ENCODE results near the gene CIP2A. TPM values are rescaled to one million over a fixed set of nuclear protein-coding genes. Genes with fewer than 3 reads are reported as not detected.

The CIP2A gene
- total and polyA plus RNA-seq, 2 of the 4 experiments (the other 2 are of a cell fraction): 8.5 to 27.8 TPM

- H3K4me1 ChIP-seq (ENCODE audit: control insufficient read depth, insufficient read depth, low read length): peaks cover 4% of the 10 kb centered on the region; the same call in 1 of the 2 replicates
- no peaks in the 10 kb centered on the region for H3K9me1 ChIP-seq (ENCODE audit: insufficient read depth, low read length)
- H2BK5ac ChIP-seq (ENCODE audit: low read depth, low read length, poor library complexity, severe bottlenecking): no peak overlapping the region
- ATAC-seq (ENCODE audit: low read depth) (peak; percentile 59; the same call in 1 of the 2 replicates), DNase-seq (peak; percentile 56)
- no peak for TF ChIP-seq ELK1 (IDR thresholded peaks at IDR 0.05; ENCODE audit: borderline replicate concordance, low read depth, low read length)
- TF ChIP-seq MAFK (IDR thresholded peaks at IDR 0.05; ENCODE audit: low read depth, low read length): no peak
- TF ChIP-seq SMC3 (IDR thresholded peaks at IDR 0.05; ENCODE audit: low read depth, low read length): peak; percentile 53; the same call in 1 of the 2 replicates
- peak; percentile 60 for TF ChIP-seq CTCF (conservative IDR thresholded peaks at IDR 0.05; ENCODE audit: low read depth, low read length)
- TF ChIP-seq RAD21 (IDR thresholded peaks at IDR 0.05; ENCODE audit: low read length): peak; percentile 53
- in situ Hi-C loops (cut with MboI; ENCODE audit: low sequenced_read_pairs): loop anchor here (5.0 to 10.0 kb wide), 2 partner anchors 60 to 1318 kb away; no protein-coding TSS in a partner anchor
- no peak overlapping the region for H2BK20ac ChIP-seq (ENCODE audit: low read depth, low read length)
- no peaks in the 10 kb centered on the region; the same call in 1 of the 2 replicates for H3K36me3 ChIP-seq (ENCODE audit: control insufficient read depth, insufficient read depth, low read length)
- no peaks in the 10 kb centered on the region for H3K9me3 ChIP-seq (ENCODE audit: control insufficient read depth, insufficient read depth, low read length)
- no peak overlapping the region for H2AFZ ChIP-seq (replicated peaks; ENCODE audit: low read length, poor library complexity)
- no peak overlapping the region for H2BK15ac ChIP-seq (ENCODE audit: low read depth, low read length)
- POLR2A ChIA-PET (ENCODE audit: unreplicated experiment): no interaction called here
- no peak overlapping the region for H3K56ac ChIP-seq (ENCODE audit: extremely low read depth, insufficient read depth, low read length)
- no peak overlapping the region for H3K23ac ChIP-seq (ENCODE audit: low read depth, low read length)
- no TSS peak for BruUV-seq (replicated peaks)
- H4K5ac ChIP-seq (ENCODE audit: low read depth, low read length): no peak overlapping the region
- no peaks in the 10 kb centered on the region for H3K27me3 ChIP-seq (ENCODE audit: control insufficient read depth, insufficient read depth, low read length)
- H2AK5ac ChIP-seq (ENCODE audit: low read depth, low read length): no peak overlapping the region
- intact Hi-C loops (cut with micrococcal nuclease): loop anchor here (1.0 to 10.0 kb wide), 5 partner anchors 63 to 1315 kb away; no protein-coding TSS in a partner anchor
- no peaks in the 10 kb centered on the region; a peak in 1 of 4 replicates for H3K79me1 ChIP-seq (ENCODE audit: low read depth in 1 of 2, low read length in 2 of 2)
- H3K4me2 ChIP-seq (ENCODE audit: low read depth, low read length): no peak overlapping the region
- H3K4me3 ChIP-seq (ENCODE audit: insufficient read depth, low read depth, low read length): no peak overlapping the region
- H4K20me1 ChIP-seq (ENCODE audit: insufficient read depth, low read length): no peaks in the 10 kb centered on the region
- no peak overlapping the region for H3K4ac ChIP-seq (ENCODE audit: low read depth, low read length)
- no peak overlapping the region for H4K8ac ChIP-seq (ENCODE audit: low read depth in 2 of 2, low read length in 2 of 2)
- WGBS, 2 experiments (ENCODE audit: extremely low coverage in 2 of 2, insufficient read length in 1 of 2): no CpG with 5 or more reads among the region's 4 CpGs
- H3K27ac ChIP-seq (ENCODE audit: insufficient read depth, low read length): no peak overlapping the region
- no peak overlapping the region for H2AK9ac ChIP-seq (replicated peaks; ENCODE audit: low read depth, low read length, poor library complexity)
- dilution Hi-C loops (cut with HindIII; ENCODE audit: low sequenced_read_pairs, unreplicated experiment): no loop called here
- H3K9ac ChIP-seq (ENCODE audit: low read depth, low read length): no peak overlapping the region
- H3K14ac ChIP-seq (replicated peaks; ENCODE audit: low read depth, low read length): no peak overlapping the region
- no peak overlapping the region for H3K18ac ChIP-seq (ENCODE audit: low read depth, low read length)
- no peak overlapping the region for H2BK120ac ChIP-seq (ENCODE audit: low read depth, low read length)
- no peak overlapping the region for H4K91ac ChIP-seq (ENCODE audit: insufficient read depth, low read depth, low read length)
- CTCF ChIA-PET: interaction anchor here (0.9 to 1.8 kb wide), 5 partner anchors 9 to 625 kb away, joined by 3 to 11 read pairs (median 4); no protein-coding TSS in a partner anchor
Measured at GRCh38 chr3:108552267-108553159, 36.7 kb downstream of the CIP2A start.
